Astrocyte (in vitro differentiated cells and primary cell): Measurements from ENCODE around the gene METTL1. TPM values are rescaled to one million over a fixed set of nuclear protein-coding genes. Genes with fewer than 3 reads are reported as not detected.

Experiments
- DNase-seq: peaks from one replicate; pipeline ENCODE4 v3.0.0-alpha.2; 2010; ENCODE audit warnings: low read depth
- FAIRE-seq: peaks from 2 replicates; lab custom pipeline; 2011; peaks lifted over from hg19 to GRCh38; lab: Jason Lieb, UNC
- H2AFZ ChIP-seq: 2 replicates; pipeline ENCODE4 v1.6.0; 2012; ENCODE audit warnings: low read depth, low read length, inconsistent platforms
- H3K27ac ChIP-seq: 2 replicates; pipeline ENCODE4 v1.5.1; 2011; ENCODE audit warnings: low read depth, low read length, inconsistent platforms
- H3K27me3 ChIP-seq: 2 replicates; pipeline ENCODE4 v1.6.0; 2011; ENCODE audit warnings: low read length, inconsistent platforms; ENCODE audit not compliant: insufficient read depth
- H3K36me3 ChIP-seq: 2 replicates; pipeline ENCODE4 v1.5.1; 2011; ENCODE audit warnings: low read length, inconsistent platforms; ENCODE audit not compliant: insufficient read depth
- H3K4me1 ChIP-seq: 2 replicates; pipeline ENCODE4 v1.5.1; 2011; ENCODE audit warnings: low read length, inconsistent platforms; ENCODE audit not compliant: insufficient read depth
- H3K4me2 ChIP-seq: 2 replicates; pipeline ENCODE4 v1.6.0; 2012; ENCODE audit warnings: low read length, inconsistent platforms
- H3K4me3 ChIP-seq: 2 replicates; pipeline ENCODE4 v1.5.1; 2011; ENCODE audit warnings: low read depth, mild to moderate bottlenecking, low read length, inconsistent platforms; ENCODE audit not compliant: insufficient read depth
- H3K79me2 ChIP-seq: 2 replicates; pipeline ENCODE4 v1.6.0; 2012; ENCODE audit warnings: mild to moderate bottlenecking, low read length, inconsistent platforms; ENCODE audit not compliant: insufficient read depth
- H3K9ac ChIP-seq: 2 replicates; pipeline ENCODE4 v1.6.0; 2012; ENCODE audit warnings: mild to moderate bottlenecking, low read length, inconsistent platforms
- H3K9me3 ChIP-seq: 2 replicates; pipeline ENCODE4 v1.5.1; 2012; ENCODE audit warnings: low read depth, mild to moderate bottlenecking, low read length, inconsistent platforms; ENCODE audit not compliant: insufficient read depth
- H4K20me1 ChIP-seq: 2 replicates; pipeline ENCODE4 v1.6.0; 2012; ENCODE audit warnings: low read length, inconsistent platforms; ENCODE audit not compliant: insufficient read depth
- H3K27ac Mint-ChIP-seq: one replicate; pipeline ENCODE4 v1.8.0; 2021; ENCODE audit warnings: mild to moderate bottlenecking, mixed read lengths; ENCODE audit not compliant: unreplicated experiment
- H3K27me3 Mint-ChIP-seq: one replicate; pipeline ENCODE4 v1.8.0; 2021; ENCODE audit warnings: low read depth, mixed read lengths; ENCODE audit not compliant: unreplicated experiment
- H3K36me3 Mint-ChIP-seq: one replicate; pipeline ENCODE4 v1.8.0; 2021; ENCODE audit warnings: low read depth, mixed read lengths; ENCODE audit not compliant: unreplicated experiment
- H3K4me1 Mint-ChIP-seq: one replicate; pipeline ENCODE4 v1.8.0; 2021; ENCODE audit warnings: low read depth, mixed read lengths; ENCODE audit not compliant: unreplicated experiment
- H3K4me3 Mint-ChIP-seq: one replicate; pipeline ENCODE4 v1.8.0; 2021; ENCODE audit warnings: mild to moderate bottlenecking, moderate library complexity, mixed read lengths; ENCODE audit not compliant: unreplicated experiment
- H3K9me3 Mint-ChIP-seq: one replicate; pipeline ENCODE4 v1.8.0; 2021; ENCODE audit warnings: mild to moderate bottlenecking, mixed read lengths; ENCODE audit not compliant: unreplicated experiment
- CTCF ChIP-seq: IDR thresholded peaks from 2 replicates; pipeline ENCODE4 v1.5.1; 2011; ENCODE audit warnings: low read depth, mild to moderate bottlenecking, inconsistent platforms, low read length, moderate library complexity; ENCODE audit not compliant: insufficient read depth
- EZH2 ChIP-seq: IDR thresholded peaks from 2 replicates; pipeline ENCODE4 v1.6.1; 2012; ENCODE audit warnings: mild to moderate bottlenecking, low read length, inconsistent platforms; ENCODE audit not compliant: insufficient read depth
- microRNA-seq: library from miRNA; unstranded; fragments of <30 nt; microRNA quantifications from one replicate; pipeline ENCODE4 v1.2.0, GENCODE V29; 2020
- total RNA-seq: library from RNA; stranded (reverse); gene quantifications from 2 replicates; pipeline ENCODE4 v1.2.1, GENCODE V29; 2021

The METTL1 gene
- total RNA-seq, 1 donor from 2014 or later: 21.1 TPM

- H3K4me3 ChIP-seq: no peak overlapping the region
- H3K4me1 ChIP-seq: no peaks in the 10 kb centered on the region
- Mint-ChIP-seq H3K36me3 (peaks cover 35% of the 10 kb centered on the region), H3K9me3 (no peaks in the 10 kb centered on the region), H3K27me3 (peaks cover 14% of the 10 kb centered on the region), H3K4me3 (no peak overlapping the region), H3K4me1 (no peaks in the 10 kb centered on the region), H3K27ac (peak overlapping the region; percentile 64)
- H2AFZ ChIP-seq: no peak overlapping the region
- no peak overlapping the region for H3K9ac ChIP-seq
- H3K36me3 ChIP-seq: peaks cover 38% of the 10 kb centered on the region
- H3K79me2 ChIP-seq: no peaks in the 10 kb centered on the region
- H3K27ac ChIP-seq: no peak overlapping the region
- H3K4me2 ChIP-seq: no peak overlapping the region
- no peak for TF ChIP-seq CTCF
- no peak for TF ChIP-seq EZH2
- no peaks in the 10 kb centered on the region for H3K9me3 ChIP-seq
- no peak for DNase-seq
- H4K20me1 ChIP-seq: no peaks in the 10 kb centered on the region
- H3K27me3 ChIP-seq: no peaks in the 10 kb centered on the region
- FAIRE-seq: no peak
Observed at GRCh38 chr12:57718641-57719528, 53.0 kb downstream of the METTL1 start.

Small RNA genes lying within 50 kb of the gene (microRNA-seq; reads per million reads assigned to microRNA genes)
- not detected for gene MIR6759

Other genes starting within 250 kb of the METTL1 start
- gene MBD6, start 249.3 kb downstream of the METTL1 start, total RNA-seq: 55.3 and 58.5 TPM in 2 replicates
- 94.5 and 107 TPM in 2 replicates for gene DCTN2, start 224.9 kb downstream of the METTL1 start, total RNA-seq
- 7.2 and 8.6 TPM in 2 replicates for gene KIF5A, start 222.1 kb downstream of the METTL1 start, total RNA-seq
- gene PIP4K2C, start 180.9 kb downstream of the METTL1 start, total RNA-seq: 43.3 and 43.6 TPM in 2 replicates
- 18.3 and 20.8 TPM in 2 replicates for gene DTX3, start 167.3 kb downstream of the METTL1 start, total RNA-seq
- 16.8 and 24.5 TPM in 2 replicates for gene ARHGEF25, start 160.7 kb downstream of the METTL1 start, total RNA-seq
- 2.5 and 2.6 TPM in 2 replicates for gene B4GALNT1, start 138.9 kb downstream of the METTL1 start, total RNA-seq
- 194 and 215 TPM in 2 replicates for gene OS9, start 78.0 kb downstream of the METTL1 start, total RNA-seq
- gene AGAP2, start 33.4 kb downstream of the METTL1 start, total RNA-seq: 0.14 and 0.17 TPM in 2 replicates
- gene TSPAN31, start 27.1 kb downstream of the METTL1 start, total RNA-seq: 18.6 and 22.9 TPM in 2 replicates
- gene CDK4, start 19.8 kb downstream of the METTL1 start, total RNA-seq: 113 and 133 TPM in 2 replicates
- 11.3 and 13.0 TPM in 2 replicates for gene MARCHF9, start 17.0 kb downstream of the METTL1 start, total RNA-seq
- 1.5 TPM in 2 replicates for gene CYP27B1, start 5.0 kb downstream of the METTL1 start, total RNA-seq
- gene EEF1AKMT3, start 509 bp upstream of the METTL1 start, total RNA-seq: 8.1 and 11.6 TPM in 2 replicates
- 26.6 and 30.0 TPM in 2 replicates for gene TSFM, start 10.7 kb upstream of the METTL1 start, total RNA-seq
- 2.5 and 3.2 TPM in 2 replicates for gene AVIL, start 46.6 kb upstream of the METTL1 start, total RNA-seq
- gene CTDSP2, start 74.6 kb upstream of the METTL1 start, total RNA-seq: 87.1 and 91.9 TPM in 2 replicates
- gene ATP23, start 169.5 kb upstream of the METTL1 start, total RNA-seq: 3.2 and 3.4 TPM in 2 replicates